Activated gamma-delta T cell treated with anti-CD3 and anti-CD28 coated beads, Interleukin-2, amount 50 U/mL, for 16 hours (primary cell): Measurements from ENCODE around the gene SPTSSA.
"Not testable (repeated sequence)": the region's sequence is repeated elsewhere in the genome, so short reads cannot be mapped to it uniquely, and the experiment has no call there.

Source experiments
- DNase-seq: peaks from one replicate; pipeline ENCODE4 v3.0.0-alpha.2; 2020; ENCODE audit warnings: low read depth

The SPTSSA gene

GRCh38 chr14:34426313-34427295 lies 35.4 kb downstream of the SPTSSA start:
- DNase-seq = no peak

- no peak for DNase-seq
These were observed 36.8 kb downstream of the SPTSSA start for GRCh38 chr14:34425095-34425851.

- DNase-seq = no peak
These were observed 37.6 kb downstream of the SPTSSA start for GRCh38 chr14:34424488-34424887.

GRCh38 chr14:34423445-34423844 lies 38.6 kb downstream of the SPTSSA start:
- no peak for DNase-seq

- no peak for DNase-seq
These were observed 41.4 kb downstream of the SPTSSA start for GRCh38 chr14:34420547-34421150.

- DNase-seq = no peak
These were observed 52.3 kb downstream of the SPTSSA start for GRCh38 chr14:34409721-34410120.

GRCh38 chr14:34407951-34408350 lies 54.1 kb downstream of the SPTSSA start:
- DNase-seq = no peak

GRCh38 chr14:34404416-34404815 lies 57.6 kb downstream of the SPTSSA start:
- DNase-seq = no peak

- DNase-seq = no peak
These were observed 58.4 kb downstream of the SPTSSA start for GRCh38 chr14:34403646-34404045.

GRCh38 chr14:34398024-34398423 lies 64.0 kb downstream of the SPTSSA start:
- DNase-seq = no peak

GRCh38 chr14:34387974-34388516 lies 74.0 kb downstream of the SPTSSA start:
- no peak for DNase-seq

GRCh38 chr14:34386865-34387485 lies 75.1 kb downstream of the SPTSSA start:
- DNase-seq = no peak

GRCh38 chr14:34385881-34386280 lies 76.2 kb downstream of the SPTSSA start:
- not testable (repeated sequence) for DNase-seq

- no peak for DNase-seq
These were observed 78.2 kb downstream of the SPTSSA start for GRCh38 chr14:34383839-34384238.
